GM18909 (cell line): ENCODE measurements around the gene SLC4A7.
A peak's percentile ranks its signal among the peaks of the same experiment; 100 is the strongest.
"Not testable (repeated sequence)": the region's sequence is repeated elsewhere in the genome, so short reads cannot be mapped to it uniquely, and the experiment has no call there.

Source experiments
- ATAC-seq: cut with Tn5 transposase; IDR thresholded peaks from one replicate; pipeline ENCODE4 v1.9.1; 2021; ENCODE audit warnings: mild to moderate bottlenecking; ENCODE audit not compliant: unreplicated experiment, poor library complexity

SLC4A7 gene

GRCh38 chr3:27438352-27438751 is 45.8 kb downstream of the SLC4A7 start:
- ATAC-seq, result not testable (repeated sequence)

- no peak for ATAC-seq
Measured at GRCh38 chr3:27431116-27431515, 53.1 kb downstream of the SLC4A7 start.

- ATAC-seq, result no peak
Measured at GRCh38 chr3:27429909-27430308, 54.3 kb downstream of the SLC4A7 start.

GRCh38 chr3:27428446-27428845 is 55.7 kb downstream of the SLC4A7 start:
- ATAC-seq, result no peak

GRCh38 chr3:27426926-27427325 is 57.3 kb downstream of the SLC4A7 start:
- ATAC-seq, result no peak

- ATAC-seq, result no peak
Measured at GRCh38 chr3:27425896-27426565, 58.2 kb downstream of the SLC4A7 start.

- ATAC-seq, result not testable (repeated sequence)
Measured at GRCh38 chr3:27424812-27425521, 59.2 kb downstream of the SLC4A7 start.

GRCh38 chr3:27423463-27423862 is 60.7 kb downstream of the SLC4A7 start:
- ATAC-seq, result no peak

GRCh38 chr3:27422617-27423016 is 61.6 kb downstream of the SLC4A7 start:
- ATAC-seq, result no peak

GRCh38 chr3:27415202-27415601 is 69.0 kb downstream of the SLC4A7 start:
- no peak for ATAC-seq

- ATAC-seq, result peak; percentile 78
Measured at GRCh38 chr3:27392950-27393679, 91.1 kb downstream of the SLC4A7 start.

- ATAC-seq, result not testable (repeated sequence)
Measured at GRCh38 chr3:27392414-27392813, 91.8 kb downstream of the SLC4A7 start.

- ATAC-seq, result no peak
Measured at GRCh38 chr3:27391796-27392195, 92.4 kb downstream of the SLC4A7 start.

- ATAC-seq, result no peak
Measured at GRCh38 chr3:27387625-27388024, 96.6 kb downstream of the SLC4A7 start.

- ATAC-seq, result no peak
Measured at GRCh38 chr3:27385504-27385903, 98.7 kb downstream of the SLC4A7 start.

- no peak for ATAC-seq
Measured at GRCh38 chr3:27384191-27384590, 100.0 kb downstream of the SLC4A7 start.

- no peak for ATAC-seq
Measured at GRCh38 chr3:27380433-27381357, 103.5 kb downstream of the SLC4A7 start.

- no peak for ATAC-seq
Measured at GRCh38 chr3:27378331-27378730, 105.9 kb downstream of the SLC4A7 start.

GRCh38 chr3:27376109-27376772 is 107.9 kb downstream of the SLC4A7 start:
- ATAC-seq, result no peak
